HCEC 1CT (cell line): ENCODE data around the gene SMIM35.
A peak's percentile ranks its signal among the peaks of the same experiment; 100 is the strongest.
"Not testable (repeated sequence)": the region's sequence is repeated elsewhere in the genome, so short reads cannot be mapped to it uniquely, and the experiment has no call there.

Experiments
- DNase-seq: peaks from one replicate; pipeline ENCODE4 v3.0.0-alpha.2; 2017

The SMIM35 gene

GRCh38 chr11:118017631-118018315, 69.0 kb downstream of the SMIM35 start:
- no peak for DNase-seq

DNA sequence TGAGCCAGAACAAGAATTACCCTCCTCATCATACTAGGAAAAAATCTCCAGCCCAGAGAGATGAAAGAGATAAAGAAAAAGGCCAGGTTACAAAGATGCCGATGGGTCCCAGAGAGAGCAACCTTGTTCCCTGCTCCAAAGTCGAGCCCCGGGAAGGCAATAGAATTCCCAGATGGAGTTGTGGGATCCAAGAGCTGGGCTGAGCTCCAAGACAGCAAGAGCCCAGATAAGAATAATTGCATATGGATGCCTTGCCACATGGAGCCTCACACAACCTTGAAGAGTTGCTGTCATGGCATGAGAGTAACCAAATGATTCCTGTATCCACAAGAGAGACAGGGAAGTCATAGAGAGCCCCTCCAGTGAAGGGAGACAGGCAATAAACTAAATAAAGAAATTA, 69.7 kb downstream of the SMIM35 start:
- DNase-seq, result no peak

DNA sequence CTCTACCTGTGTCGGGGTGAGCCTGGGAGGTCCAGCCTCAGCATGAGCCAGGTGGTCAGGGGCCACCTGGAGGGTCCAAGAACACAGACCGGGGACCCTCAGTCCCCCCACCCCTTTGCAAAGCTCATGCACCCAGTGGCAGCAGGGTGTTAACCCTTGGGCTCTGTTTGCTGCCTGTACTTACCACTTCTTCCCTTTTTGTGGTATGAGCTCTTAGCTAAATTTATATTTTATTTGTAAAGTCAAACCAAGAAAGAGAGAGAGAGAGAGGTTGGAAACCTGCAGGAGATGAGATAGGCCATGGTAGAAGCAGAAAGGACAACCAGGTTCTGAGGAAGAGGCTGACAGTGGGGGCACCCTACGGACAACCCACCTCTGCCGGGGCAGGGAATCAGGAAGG, 70.7 kb downstream of the SMIM35 start:
- DNase-seq, result no peak

- no peak for DNase-seq
Observed at GRCh38 chr11:118015385-118015841, 71.3 kb downstream of the SMIM35 start.

- no peak for DNase-seq
Observed at GRCh38 chr11:118014022-118014421, 72.7 kb downstream of the SMIM35 start.

GRCh38 chr11:118012083-118012669, 74.6 kb downstream of the SMIM35 start:
- peak; percentile 5 for DNase-seq

- DNase-seq, result no peak
Observed at GRCh38 chr11:118010738-118011461, 75.9 kb downstream of the SMIM35 start.

- DNase-seq, result no peak
Observed at GRCh38 chr11:118009864-118010737, 76.7 kb downstream of the SMIM35 start.

DNA sequence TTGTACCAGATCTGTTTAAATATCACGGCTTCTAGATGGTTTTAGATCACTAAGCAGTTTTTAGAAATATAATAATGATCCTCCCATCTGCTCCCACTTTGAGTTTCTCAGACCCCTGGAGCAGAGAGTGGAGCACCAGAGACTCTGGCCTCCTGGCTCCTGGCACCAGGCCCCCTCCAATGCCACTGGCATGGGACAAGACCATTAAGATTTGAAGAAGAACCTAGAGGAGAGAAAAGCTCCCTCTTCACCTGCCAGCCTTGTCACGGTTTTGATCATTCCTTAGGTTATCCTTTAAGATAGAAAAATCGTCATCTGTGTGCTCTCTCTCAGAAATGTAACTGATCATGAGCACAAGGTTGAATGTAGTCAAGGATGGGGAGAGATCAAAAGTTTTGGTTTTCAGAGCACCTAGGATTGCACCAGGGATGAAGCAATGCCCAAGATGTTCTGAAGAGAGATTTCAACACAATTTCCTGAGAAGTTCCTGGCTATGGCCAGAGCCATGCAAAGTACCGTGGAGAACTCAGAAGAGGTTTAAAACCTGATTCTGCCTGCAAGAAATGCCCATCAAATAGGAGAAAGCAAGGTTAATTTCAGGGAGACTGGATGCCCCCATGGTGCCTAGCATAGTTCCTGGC, 78.4 kb downstream of the SMIM35 start:
- no peak for DNase-seq

GRCh38 chr11:118007563-118008270, 79.0 kb downstream of the SMIM35 start:
- DNase-seq, result not testable (repeated sequence)

GRCh38 chr11:118007040-118007439, 79.7 kb downstream of the SMIM35 start:
- no peak for DNase-seq

DNA sequence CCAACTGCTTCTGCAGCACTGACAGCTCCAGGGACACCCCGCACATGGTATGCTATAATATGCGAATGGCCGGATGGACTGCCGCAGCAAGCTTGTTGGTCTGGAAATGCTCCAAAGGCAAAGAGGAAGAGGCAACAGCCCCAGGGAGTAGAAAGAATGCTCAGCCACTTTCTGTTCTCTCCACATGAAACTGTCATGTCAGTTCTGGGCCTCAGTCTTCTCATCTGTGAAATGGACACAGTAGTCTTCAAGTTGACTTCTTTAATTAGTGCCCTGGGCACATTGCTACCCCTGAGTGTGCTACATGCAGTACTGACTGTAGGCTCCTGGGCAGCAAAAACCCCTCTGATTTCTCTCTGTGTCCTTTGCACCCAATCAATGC, 80.6 kb downstream of the SMIM35 start:
- DNase-seq, result no peak

GRCh38 chr11:118005224-118006152, 81.3 kb downstream of the SMIM35 start:
- no peak for DNase-seq

- DNase-seq, result no peak
Observed at GRCh38 chr11:118004543-118005223, 82.1 kb downstream of the SMIM35 start.

DNA sequence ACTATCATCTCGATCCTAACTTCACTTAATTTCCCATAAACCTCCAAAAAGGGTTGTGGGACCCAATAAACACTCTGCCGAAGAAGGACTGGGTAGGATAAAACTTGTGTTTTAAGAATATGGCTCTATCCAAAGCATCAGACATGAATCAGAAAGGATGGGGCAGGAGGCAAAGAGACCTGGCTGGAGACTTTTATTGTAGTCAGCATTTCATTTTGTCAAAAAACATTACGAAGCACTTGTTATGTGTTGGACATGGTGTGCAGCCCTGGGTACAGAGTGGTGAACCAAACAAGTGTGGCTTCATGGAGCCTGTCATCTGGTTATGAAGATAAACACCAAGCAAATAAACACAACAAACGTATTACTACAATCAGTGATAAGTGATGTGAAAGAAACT, 83.3 kb downstream of the SMIM35 start:
- DNase-seq, result no peak

GRCh38 chr11:118002541-118003423, 84.0 kb downstream of the SMIM35 start:
- DNase-seq, result no peak

- no peak for DNase-seq
Observed at GRCh38 chr11:118002010-118002540, 84.7 kb downstream of the SMIM35 start.

- no peak for DNase-seq
Observed at GRCh38 chr11:118001494-118001971, 85.2 kb downstream of the SMIM35 start.

DNA sequence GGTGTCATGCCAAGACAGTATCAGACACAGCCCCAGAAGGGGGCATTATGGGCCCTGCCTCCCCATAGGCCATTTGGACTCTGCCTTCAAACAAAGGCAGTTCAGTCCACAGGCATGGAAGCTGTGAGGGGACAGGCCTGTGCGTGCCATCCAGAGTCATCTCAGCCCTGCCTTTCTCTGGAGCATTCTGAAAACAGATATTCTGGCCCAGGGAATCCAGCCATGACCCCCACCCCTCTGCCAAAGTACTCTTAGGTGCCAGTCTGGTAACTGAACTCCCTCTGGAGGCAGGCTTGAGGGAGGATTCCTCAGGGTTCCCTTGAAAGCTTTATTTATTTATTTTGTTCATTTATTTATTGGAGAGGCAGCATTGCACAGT, 85.9 kb downstream of the SMIM35 start:
- no peak for DNase-seq
